CD4-positive, alpha-beta T cell treated with Interleukin-21 for 1 hour (primary cell): ENCODE measurements around the gene GTF3C4.
"Not testable (repeated sequence)": the region's sequence is repeated elsewhere in the genome, so short reads cannot be mapped to it uniquely, and the experiment has no call there.

ENCODE experiments used
- DNase-seq: peaks from one replicate; pipeline ENCODE4 v3.0.0-alpha.2; 2020

GTF3C4 gene

GRCh38 chr9:132708239-132708638 is 38.0 kb downstream of the GTF3C4 start:
- DNase-seq = no peak

- DNase-seq = no peak
Observed at GRCh38 chr9:132708769-132709430, 38.6 kb downstream of the GTF3C4 start.

- no peak for DNase-seq
Observed at GRCh38 chr9:132710333-132710732, 40.1 kb downstream of the GTF3C4 start.

GRCh38 chr9:132711152-132711551 is 40.9 kb downstream of the GTF3C4 start:
- DNase-seq = not testable (repeated sequence)

GRCh38 chr9:132711846-132712245 is 41.6 kb downstream of the GTF3C4 start:
- no peak for DNase-seq

GRCh38 chr9:132712753-132713152 is 42.5 kb downstream of the GTF3C4 start:
- no peak for DNase-seq

GRCh38 chr9:132716007-132716406 is 45.7 kb downstream of the GTF3C4 start:
- no peak for DNase-seq

DNA sequence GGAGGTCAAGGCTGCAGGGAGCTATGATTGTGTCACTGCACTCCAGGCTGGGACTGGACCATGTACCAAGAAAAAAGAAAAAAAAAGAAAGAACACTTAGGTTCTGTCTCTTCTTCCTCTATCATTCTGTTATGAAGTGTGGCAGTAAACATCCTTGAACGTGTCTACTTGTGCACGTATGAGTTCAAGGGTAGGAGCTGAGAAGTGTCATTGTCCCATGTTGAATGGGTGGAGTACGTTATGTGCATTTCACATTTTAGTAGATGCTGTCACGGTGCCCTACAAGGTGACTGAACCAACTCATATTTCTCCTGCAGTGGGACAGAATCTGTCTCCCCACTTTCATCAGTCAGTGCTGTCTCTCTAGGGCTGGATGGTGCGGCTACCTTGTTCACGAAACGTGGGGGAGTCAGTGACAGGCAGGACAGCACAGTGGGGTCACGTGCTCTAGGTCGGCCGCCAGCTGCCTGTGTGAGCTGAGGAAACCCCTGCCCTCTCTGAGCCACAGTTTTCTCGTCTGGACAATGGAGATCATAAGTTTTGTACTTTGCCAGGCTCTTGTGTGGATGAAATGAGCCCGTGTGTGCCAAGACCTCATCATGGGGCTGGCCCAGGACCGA is 47.2 kb downstream of the GTF3C4 start:
- no peak for DNase-seq

DNA sequence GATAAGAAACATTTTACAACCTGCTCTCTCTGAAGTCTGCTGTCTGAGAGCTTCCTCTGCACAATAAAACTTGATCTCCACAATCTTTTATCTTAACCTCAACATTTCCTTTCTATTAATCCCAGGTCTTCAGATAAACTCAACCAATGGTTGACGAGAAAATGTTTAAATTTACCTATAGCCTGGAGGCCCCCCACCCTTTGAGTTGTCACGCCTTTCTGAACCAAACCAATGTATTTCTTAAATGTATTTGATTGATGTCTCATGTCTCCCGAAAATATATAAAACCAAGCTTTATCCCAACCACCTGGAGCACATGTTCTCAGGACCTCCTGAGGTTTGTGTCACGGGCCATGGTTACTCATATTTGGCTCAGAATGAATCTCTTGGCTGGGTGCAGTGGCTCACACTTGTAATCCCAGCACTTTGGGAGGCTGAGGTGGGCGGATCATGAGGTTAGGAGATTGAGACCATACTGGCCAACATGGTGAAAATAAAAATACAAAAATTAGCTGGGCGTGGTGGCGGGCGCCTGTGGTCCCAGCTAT is 48.2 kb downstream of the GTF3C4 start:
- DNase-seq = not testable (repeated sequence)

GRCh38 chr9:132721661-132722060 is 51.4 kb downstream of the GTF3C4 start:
- DNase-seq = no peak

DNA sequence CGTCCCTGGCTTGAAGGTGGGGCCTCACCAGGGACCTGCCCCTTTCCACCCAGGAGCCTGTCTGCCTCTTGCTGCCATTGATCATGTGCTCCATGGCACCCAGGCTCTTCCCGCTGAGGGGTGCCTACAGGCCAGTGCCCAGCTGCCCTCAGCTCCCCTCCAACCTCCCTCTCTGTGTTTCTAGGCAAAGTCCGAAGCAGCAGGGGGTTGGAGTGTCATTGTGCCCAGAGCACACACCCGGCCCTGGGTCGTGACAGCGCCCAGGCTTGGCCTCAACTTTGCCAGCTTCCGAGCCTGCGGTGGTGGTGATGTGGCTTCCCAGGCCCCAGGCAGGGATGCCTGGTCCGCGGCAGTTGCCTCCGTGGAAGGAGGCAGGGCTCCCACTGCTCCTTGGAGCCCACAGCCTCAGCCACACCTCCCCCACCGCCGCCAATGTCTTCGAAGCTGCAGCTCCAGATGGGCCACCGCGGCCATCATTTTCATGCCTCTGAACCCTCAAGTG is 52.4 kb downstream of the GTF3C4 start:
- DNase-seq = no peak

DNA sequence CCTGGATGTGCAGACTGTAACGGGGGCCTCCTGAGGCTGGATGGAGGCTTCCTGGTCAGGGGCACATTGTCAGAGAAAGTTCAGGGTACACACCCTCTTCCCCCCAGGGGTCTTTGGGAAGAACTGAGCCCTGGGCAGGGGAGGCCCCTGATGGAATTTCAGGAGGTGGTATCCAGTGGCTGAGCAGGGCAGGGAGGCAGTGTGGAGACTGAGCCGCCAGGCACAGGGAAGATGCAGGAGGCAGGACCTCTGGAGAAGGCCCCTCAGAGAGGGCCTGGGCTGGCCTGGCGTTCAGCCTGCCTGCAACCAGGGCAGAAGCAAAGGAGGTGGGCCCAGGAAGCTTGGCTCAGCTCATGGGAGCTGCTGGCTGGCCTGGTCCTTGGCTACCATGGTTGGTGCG is 53.5 kb downstream of the GTF3C4 start:
- no peak for DNase-seq

DNA sequence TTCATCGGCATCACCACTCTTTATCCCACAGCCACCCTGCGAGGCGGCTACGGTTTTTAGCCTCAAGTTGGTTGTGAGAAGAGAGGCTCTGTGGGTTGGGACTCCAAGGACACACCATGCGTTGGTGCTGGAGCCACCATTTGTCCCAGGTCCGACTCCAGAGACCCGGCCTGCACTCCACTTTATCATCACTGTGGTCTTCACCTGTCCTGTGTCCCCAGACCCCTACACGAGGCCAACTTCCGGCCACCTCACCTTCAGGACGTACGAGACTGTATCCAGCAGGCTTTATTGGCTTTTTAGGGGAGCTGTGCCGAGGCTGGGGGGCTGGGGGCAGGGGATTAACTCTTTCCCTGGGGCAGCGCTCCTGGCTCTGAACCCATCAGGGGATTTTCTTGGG is 55.0 kb downstream of the GTF3C4 start:
- DNase-seq = no peak

GRCh38 chr9:132726576-132727130 is 56.4 kb downstream of the GTF3C4 start:
- no peak for DNase-seq

DNA sequence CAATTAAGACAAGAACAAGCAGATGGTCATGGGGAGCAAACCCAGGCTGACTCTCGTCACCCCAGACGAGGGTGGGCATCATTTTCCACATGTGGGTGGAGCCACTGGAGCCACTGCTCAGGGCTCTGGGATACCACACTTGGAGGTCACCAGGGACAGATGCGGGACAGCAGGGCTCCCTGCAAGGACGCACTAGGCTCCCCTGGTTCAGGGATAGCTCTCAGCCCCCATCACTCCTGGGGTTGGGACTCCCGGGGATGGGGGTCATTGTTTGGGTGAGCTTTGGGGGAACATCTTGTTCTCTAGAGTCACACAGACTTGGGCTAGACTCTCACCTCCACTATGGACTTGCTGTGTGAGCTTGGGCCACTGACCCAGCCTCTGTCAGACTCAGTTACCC is 57.8 kb downstream of the GTF3C4 start:
- DNase-seq = no peak

GRCh38 chr9:132728497-132728896 is 58.2 kb downstream of the GTF3C4 start:
- DNase-seq = no peak

GRCh38 chr9:132729235-132729890 is 59.1 kb downstream of the GTF3C4 start:
- no peak for DNase-seq

DNA sequence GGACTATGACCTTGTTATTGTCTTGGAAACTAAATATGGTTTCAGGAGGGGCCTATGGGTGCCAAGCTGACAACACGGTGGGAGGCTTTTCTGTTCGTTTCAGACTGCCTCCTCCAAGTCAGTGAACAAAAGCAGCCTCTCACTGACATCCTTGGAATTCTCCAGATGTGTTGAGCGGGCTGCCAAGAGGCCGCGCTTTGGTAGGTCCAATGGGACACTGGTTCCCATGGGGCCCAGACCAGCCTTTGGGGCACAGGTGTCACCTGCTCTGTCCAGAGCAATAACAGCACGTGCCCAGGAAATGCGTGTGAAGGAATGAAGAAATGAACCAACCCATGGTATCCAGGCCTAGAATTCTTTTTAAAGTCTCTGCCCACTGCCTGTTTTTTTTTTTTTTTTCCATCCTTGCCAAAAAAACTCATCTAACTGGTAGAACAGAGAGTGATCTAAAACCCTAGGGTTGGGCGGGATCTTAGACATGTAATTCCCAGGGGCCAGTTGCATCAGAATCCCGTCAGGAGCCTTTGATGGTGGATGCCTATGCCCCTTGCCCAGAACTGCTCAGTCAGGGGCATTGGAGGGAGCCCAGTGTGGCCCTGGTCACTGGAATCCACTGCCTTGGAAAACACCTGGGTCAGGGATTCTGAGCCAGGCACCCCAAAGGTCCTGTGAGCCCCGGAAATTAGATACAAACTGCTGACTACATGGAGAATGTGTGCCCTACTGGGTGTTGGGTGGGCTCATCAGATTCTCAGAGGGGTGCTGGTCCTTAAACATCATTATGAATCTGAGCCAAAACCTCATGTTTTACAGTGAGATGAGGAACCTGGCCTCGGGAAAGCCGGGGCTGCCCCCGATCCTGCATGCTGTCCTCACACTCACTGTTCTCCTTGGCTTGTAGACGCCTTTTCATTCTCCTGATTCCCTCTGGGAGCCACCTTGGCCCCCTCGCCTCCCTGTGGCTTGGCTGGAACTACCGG is 60.1 kb downstream of the GTF3C4 start:
- DNase-seq = no peak

DNA sequence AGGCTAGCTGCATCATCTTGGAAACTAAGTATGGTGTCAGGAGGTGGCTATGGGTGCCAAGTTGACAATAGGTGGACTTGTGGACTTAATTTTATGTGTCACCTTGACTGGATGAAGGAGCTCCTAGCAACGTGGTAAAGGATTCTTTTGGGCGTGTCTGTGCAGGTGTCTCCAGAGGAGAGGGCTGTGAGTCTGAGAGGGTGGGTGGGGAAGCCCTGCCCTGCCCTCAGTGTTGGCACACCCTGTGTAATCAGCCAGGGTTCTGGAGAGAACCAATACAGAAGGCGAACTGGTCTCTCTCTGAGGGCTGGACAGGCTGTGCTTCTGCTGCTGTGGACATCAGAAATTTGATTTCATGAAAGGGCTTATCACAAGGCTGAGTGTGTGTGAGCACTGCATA is 61.0 kb downstream of the GTF3C4 start:
- no peak for DNase-seq

DNA sequence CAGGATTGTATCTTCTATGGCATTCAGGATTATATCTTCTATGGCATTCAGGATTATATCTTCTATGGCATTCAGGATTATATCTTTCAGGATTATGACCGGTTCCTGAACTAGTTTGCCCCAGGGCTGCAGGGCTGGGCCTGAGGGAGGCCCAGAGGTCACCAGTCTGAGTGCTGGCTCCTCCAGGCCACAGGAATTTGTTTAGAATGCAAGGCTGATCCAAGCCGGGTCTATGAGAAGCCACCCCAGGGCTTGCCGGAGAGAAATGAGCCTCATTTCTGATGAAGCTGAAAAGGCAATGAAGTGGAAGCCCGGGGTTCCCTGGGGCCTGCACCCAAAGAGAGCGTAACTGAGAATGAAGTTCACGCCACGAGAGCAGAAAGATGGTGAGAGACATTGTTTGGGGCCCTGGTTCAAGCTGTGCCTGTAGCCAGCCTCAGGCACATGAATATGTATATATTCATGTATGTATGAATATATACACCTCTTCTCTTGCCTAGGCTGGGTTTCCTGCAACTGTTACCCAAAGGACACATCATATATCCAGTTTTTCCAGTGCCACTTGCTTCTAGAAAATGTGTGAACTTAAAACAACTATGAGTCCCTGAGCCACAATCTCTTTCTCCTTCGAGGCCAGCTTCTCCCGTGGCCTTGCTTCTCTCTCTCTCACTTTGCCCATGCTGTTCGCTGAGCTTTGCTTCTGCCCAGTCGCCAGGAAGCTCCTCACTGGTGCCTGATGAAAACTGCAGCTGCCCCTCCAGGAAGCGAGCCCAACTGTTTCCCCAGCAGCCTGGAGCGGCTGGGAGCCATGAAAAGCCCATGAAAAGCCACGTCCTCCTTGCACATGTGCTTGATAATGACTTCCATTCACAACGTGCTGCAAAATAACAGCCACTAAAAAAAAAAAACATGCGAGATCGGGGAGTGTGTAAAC is 62.3 kb downstream of the GTF3C4 start:
- no peak for DNase-seq

GRCh38 chr9:132733260-132733815 is 63.1 kb downstream of the GTF3C4 start:
- DNase-seq = no peak
